Astrocyte of the hippocampus (primary cell): Measurements from ENCODE around the gene MORN5.

Experiments
- DNase-seq: peaks from one replicate; pipeline ENCODE4 v3.0.0; 2011; ENCODE audit warnings: low read depth, low spot score

Gene MORN5

GRCh38 chr9:122124528-122124927 lies 35.2 kb upstream of the MORN5 start:
- no peak for DNase-seq

DNA sequence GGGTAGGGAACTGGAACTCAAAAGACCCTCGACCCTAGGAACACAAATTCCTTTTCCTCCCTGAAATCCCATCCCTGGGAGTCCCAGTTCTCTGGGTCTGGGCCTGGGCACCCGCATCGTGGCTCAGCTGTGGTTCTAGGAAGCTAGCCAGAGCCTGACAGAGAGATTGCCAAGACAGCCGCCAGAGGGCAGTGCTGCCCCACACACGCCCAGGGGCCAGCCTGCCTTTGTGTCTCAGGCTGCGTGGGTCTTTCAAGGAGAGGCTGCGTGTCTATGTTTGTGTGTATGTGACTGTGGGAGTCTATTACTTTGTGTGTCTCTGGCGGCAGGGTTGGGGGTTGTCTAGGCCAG lies 34.6 kb upstream of the MORN5 start:
- DNase-seq: peak; percentile 91

DNA sequence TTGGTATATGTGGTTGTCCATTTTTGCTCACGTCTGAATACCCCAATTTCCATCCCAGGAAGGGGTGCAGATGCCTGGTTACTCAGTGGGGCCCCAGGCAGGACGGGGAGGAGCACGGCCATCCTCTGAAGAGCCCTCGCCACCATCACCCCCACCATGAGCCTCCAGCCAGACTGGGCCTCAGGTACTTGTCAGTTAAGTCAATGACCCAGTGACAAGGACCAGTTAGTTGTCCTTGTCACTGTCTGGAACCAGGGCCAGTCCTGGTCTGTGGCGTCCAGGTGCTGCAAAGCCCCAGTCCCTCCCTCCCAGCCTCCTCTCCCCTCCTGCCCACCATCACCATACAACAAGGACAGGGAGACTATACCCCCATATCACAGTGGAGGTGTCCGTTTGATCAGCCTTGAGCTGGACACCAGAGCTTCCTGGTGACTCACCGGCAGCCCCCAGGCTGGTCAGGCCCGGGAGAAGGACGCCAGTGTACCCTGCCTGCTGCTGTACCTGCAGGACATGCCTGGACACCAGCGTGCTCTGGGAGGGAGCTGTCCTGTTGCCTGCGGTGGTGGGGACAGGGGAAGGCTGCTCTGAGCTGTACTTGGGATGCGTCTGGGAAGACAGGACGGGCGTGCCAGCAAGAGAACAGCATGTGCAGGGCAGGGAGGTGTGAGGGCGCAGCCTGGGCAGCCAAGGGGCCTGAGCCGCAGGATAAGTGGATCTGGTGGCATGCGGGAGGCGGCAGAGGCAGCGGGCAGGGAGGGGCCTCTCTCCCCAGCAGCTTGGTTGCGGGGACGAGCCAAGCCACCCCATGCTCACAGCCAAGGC lies 34.0 kb upstream of the MORN5 start:
- DNase-seq: peak; percentile 47

GRCh38 chr9:122126331-122127261 lies 33.1 kb upstream of the MORN5 start:
- DNase-seq: peak; percentile 64

- no peak for DNase-seq
These were observed 32.3 kb upstream of the MORN5 start for GRCh38 chr9:122127396-122127798.

DNA sequence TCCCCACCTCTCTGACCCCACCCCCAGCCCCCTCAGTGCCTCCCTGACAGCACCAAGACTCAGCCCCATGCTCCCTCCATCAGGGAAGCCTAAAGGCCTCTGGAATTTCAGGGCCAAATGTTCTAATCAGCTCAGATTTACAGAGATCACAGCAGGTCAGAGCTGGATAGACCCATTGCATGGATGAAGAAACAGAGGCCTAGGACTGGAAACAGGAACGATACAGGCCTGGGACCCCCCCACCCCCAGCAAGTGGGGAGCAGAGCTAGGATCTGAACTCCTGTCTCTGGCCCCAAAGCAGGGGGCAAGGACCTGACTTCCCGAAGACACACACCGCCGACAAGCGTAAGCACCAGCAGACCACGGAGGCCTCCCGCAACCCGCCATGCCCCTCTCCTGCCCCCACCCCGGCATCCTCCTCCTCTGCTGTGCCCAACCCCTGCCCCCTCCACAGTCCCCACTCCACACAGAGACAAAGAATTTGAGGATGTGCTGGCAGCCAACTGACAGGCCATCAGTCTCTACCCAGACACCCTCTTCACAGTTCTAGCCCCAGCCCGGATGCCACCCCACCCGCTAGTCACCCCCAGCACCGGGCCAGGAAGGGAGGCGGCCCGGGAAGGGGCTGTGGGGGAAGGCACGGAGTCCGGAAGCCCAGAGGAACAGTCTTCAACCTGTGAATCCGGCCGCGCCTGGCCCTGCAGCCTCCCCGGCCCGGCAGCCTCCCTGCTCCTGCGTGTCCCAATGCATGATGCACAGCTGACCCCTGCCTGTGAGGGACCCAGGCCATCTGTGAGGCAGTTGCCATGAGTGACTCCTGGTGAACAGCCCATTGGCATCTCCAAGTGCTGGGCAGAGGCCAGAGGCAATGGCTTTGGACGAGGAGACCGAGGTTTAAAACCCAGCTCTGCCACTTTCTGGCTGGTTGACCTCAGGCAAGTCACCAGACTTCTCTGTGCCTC lies 31.4 kb upstream of the MORN5 start:
- DNase-seq: no peak

DNA sequence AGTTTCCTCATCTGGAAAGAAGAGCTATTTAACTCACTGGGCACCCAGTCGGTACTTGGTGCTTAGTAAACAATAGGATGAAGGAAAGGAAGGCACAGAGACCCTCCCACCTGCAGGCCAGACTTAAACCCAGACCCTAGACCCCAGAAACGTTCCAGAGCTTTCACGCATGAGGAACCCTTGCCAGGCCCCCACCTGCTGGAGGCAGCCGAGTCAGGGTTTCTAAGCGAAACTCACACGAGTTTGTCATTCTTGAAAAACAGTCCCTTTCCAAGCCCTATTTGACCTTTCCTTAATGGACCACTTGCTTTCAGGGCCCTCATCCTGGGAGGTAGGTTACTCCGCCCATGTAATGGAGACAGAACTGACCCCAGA lies 30.8 kb upstream of the MORN5 start:
- DNase-seq: no peak

- DNase-seq: no peak
These were observed 29.7 kb upstream of the MORN5 start for GRCh38 chr9:122129969-122130368.

GRCh38 chr9:122130837-122131236 lies 28.9 kb upstream of the MORN5 start:
- DNase-seq: no peak

DNA sequence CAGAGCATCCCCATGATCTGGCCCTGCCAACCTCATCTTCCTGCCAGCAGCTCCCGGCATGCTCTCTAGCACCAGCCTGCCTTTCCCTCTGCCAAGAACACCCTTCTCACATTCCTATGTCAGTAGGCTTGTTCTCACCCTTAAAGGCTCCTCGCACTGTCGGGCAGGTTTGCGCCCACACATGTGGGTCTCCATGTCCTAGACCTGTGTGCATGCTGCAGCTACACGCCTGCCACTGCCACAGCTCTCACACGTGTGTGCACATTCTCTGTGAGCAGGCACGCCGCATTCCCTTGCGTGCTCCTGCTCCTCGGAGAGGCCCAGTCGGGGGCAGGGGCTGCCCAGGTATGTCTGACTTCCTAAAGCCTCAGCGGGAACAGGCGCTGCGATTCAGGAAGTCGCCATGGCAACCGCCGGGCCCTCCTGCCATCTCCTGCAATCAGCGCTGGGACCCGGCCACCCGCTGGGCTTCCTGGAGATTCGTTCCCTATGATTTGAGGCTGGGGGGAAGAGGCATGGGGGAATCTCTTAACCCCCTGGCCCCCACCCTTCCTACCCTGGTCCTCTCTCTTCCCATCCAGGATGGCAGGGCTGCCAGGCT lies 28.2 kb upstream of the MORN5 start:
- DNase-seq: peak; percentile 66

- DNase-seq: no peak
These were observed 27.2 kb upstream of the MORN5 start for GRCh38 chr9:122132539-122132938.

DNA sequence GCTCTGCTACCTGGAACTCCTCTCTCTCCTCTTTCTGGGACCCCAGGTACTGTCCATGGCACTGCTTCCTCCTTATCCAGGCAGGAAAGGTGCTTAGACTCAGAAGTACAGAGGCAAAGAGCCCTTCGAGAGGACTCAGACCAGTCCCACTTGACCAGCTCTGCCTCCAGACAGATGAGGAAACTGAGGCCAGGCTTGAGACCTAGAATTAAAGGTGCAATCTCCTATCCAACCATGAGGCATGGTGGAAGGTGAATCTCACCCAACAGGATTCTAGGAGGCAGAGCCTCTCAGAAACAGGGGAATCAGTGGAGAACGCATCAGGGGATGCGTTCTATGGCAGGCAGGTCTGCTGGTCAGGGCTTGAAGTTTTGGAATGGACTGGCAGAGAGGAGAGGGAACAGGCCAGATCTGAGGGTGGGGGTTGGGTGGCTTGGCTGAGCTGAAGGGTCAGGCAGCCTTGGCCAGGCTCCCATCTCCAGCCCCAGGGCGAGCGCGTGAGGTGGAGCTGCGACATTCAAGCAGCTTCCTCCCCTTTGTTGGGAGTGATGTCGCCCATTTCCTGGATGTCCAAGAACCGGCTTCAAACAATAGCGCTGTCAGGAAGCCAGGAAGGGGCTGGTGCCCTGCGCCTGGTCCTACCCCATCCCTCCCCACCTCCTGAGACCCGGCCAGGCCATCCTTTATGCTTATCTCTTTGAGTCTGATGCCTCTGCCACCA lies 26.3 kb upstream of the MORN5 start:
- no peak for DNase-seq

DNA sequence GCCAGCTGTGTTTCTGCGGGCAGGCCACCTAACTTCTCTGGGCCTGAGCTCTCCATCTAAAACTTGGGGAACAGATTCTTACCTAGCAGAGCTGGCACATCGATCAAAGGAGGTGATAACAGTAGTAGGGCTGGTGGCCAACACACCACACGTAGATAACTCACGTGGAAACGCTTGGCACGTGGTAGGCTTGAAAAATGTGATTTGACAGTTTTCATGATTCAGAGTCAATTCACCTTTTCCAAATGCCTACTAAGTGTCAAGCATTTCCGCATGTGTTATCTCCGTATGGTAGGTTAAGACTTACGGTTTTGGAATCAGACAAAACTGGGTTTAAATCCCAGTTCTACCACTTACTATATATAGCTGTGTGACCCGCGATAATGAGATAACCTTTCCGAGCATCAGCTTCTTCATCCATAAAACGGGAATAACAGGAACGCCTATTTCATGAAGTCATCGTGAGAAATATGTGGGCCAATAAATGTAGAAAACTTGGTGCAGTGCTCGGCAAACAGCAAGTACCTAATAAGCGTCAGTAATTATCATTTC lies 25.6 kb upstream of the MORN5 start:
- DNase-seq: no peak

DNA sequence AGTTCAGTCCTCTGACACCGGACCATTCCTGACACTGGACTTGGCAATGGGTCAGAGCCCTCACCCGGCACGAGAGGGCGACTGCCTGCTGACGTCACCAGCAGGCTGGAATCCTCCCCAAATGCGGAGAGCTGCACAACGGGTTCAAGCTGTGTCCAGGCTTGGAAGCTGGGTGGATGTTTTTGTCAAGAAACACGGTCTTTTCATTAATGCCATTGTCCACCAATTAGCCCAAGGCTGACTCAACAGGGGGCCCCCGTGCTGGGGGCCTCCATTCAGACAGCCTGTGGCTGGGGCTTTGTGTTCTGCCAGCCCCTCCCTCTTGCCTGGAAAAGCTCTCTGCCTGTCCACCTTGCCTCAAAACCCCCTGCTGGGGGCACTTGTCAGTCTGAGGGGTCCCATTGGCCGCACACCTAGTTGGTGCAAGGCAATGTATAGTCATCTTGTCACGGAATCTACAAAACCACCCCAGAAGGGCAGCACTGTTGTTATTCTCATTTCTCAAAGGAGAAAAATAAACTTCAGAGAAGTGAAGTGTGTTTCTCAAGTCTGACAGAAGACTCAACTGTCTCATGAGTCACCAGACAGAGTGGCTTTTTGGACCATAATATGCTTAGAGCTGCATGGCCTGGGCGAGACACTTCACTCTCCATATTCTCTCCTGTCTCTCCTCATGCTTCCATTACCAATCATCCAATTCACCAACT lies 24.7 kb upstream of the MORN5 start:
- DNase-seq: peak; percentile 58

GRCh38 chr9:122135529-122135859 lies 24.2 kb upstream of the MORN5 start:
- no peak for DNase-seq

- DNase-seq: no peak
These were observed 21.0 kb upstream of the MORN5 start for GRCh38 chr9:122138560-122139268.

- DNase-seq: no peak
These were observed 19.1 kb upstream of the MORN5 start for GRCh38 chr9:122140368-122141193.

DNA sequence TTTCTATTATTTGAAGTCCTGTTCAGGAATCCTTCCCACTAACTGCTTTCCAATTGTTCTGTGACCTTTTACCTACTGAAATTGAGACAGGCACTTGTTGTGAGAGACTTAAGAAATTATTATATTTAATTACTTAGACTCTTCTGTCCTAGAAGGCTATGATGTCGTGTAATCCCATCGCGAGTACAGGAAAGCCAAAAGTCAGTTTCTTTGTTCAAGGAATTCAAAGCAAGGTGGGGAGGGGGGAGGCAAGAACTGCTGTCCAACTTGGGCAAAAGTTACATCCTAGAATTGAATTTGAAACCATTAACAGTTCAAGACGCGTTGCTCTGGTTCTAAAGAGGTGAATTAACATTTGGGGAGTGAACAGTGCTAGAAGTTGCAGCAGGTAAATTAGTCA lies 18.0 kb upstream of the MORN5 start:
- no peak for DNase-seq
